Thyroid gland (tissue), 4 donors: ENCODE data around the gene MBD3.

Source experiments
- POLR2A ChIP-seq, 2 donors: fragments of 450-650 bp; IDR thresholded peaks; one replicate each; pipeline ENCODE4 v1.6.1; 2017; ENCODE audit warnings: antibody characterized with exemption in 2 of 2, mild to moderate bottlenecking in 2 of 2, moderate library complexity in 1 of 2
- TF ChIP-seq, protein P1 (sequence below), 6 experiments: fragments of 200-600 bp in 3 of 6; fragments of 450-650 bp in 3 of 6; sonication (generic) in 3 of 6; IDR thresholded peaks; one replicate each; pipeline ENCODE4 v1.5.1; 2016 to 2019; ENCODE audit warnings: antibody characterized with exemption in 6 of 6, mild to moderate bottlenecking in 2 of 6, inconsistent platforms in 1 of 6, moderate library complexity in 1 of 6

GRCh38 chr19:1613808-1614570 lies 21.3 kb upstream of the MBD3 start:
- TF ChIP-seq POLR2A (IDR thresholded peaks at IDR 0.05), result no peak
- TF ChIP-seq, protein P1, sequence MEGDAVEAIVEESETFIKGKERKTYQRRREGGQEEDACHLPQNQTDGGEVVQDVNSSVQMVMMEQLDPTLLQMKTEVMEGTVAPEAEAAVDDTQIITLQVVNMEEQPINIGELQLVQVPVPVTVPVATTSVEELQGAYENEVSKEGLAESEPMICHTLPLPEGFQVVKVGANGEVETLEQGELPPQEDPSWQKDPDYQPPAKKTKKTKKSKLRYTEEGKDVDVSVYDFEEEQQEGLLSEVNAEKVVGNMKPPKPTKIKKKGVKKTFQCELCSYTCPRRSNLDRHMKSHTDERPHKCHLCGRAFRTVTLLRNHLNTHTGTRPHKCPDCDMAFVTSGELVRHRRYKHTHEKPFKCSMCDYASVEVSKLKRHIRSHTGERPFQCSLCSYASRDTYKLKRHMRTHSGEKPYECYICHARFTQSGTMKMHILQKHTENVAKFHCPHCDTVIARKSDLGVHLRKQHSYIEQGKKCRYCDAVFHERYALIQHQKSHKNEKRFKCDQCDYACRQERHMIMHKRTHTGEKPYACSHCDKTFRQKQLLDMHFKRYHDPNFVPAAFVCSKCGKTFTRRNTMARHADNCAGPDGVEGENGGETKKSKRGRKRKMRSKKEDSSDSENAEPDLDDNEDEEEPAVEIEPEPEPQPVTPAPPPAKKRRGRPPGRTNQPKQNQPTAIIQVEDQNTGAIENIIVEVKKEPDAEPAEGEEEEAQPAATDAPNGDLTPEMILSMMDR (IDR thresholded peaks at IDR 0.05), result no peak
